ENCODE data around the gene APRT.

Gene APRT, protein sequence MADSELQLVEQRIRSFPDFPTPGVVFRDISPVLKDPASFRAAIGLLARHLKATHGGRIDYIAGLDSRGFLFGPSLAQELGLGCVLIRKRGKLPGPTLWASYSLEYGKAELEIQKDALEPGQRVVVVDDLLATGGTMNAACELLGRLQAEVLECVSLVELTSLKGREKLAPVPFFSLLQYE

DNA sequence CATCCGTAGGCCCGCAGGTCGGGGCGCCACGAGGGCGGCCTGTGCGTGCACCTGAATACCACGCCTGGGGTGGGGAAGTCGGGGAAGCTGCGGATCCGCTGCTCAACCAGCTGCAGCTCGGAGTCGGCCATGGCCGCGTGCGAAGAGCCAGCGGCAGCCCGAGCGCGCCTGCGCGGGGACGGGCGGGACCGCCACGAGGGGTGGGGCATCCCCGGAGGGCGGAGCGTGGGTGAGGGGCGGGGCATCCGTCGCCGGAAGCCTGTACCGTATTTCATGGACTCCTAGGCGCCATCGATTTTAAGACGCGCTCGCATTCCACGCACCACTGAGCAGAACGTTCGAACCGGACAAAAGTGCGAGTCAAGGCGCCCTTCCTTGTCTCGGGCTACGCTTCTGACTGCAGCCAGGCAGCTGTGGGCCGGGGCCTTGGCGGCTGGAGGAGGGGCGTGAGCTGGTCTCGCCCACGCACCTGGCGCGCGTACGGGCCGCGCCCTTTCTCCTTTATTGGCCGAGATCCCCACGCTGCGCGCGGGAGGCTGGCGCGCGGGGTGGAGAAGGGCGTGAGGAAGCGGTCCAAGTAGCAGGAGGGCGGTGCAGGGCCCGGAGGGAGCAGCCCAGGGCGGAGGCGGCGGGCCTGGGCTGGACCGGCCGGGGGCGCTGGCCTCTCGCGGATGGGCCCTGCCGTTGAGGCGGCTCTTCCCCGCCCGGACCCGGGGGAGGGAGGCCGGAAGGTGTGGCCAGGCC is at the start of gene APRT:
Gene APRT, minus strand, starts transcription at position 160 of the 744 bp plus-strand sequence. Its CDS starts 29 bp downstream, at position 131.
- peak within 1 kb of the TSS; percentile 62 for H3K4me3 ChIP-seq (ENCODE audit: control insufficient read depth, low read depth, low read length)
- peak; percentile 79 for DNase-seq (ENCODE audit: low read depth)
- TF ChIP-seq, protein P1, sequence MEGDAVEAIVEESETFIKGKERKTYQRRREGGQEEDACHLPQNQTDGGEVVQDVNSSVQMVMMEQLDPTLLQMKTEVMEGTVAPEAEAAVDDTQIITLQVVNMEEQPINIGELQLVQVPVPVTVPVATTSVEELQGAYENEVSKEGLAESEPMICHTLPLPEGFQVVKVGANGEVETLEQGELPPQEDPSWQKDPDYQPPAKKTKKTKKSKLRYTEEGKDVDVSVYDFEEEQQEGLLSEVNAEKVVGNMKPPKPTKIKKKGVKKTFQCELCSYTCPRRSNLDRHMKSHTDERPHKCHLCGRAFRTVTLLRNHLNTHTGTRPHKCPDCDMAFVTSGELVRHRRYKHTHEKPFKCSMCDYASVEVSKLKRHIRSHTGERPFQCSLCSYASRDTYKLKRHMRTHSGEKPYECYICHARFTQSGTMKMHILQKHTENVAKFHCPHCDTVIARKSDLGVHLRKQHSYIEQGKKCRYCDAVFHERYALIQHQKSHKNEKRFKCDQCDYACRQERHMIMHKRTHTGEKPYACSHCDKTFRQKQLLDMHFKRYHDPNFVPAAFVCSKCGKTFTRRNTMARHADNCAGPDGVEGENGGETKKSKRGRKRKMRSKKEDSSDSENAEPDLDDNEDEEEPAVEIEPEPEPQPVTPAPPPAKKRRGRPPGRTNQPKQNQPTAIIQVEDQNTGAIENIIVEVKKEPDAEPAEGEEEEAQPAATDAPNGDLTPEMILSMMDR (IDR thresholded peaks at IDR 0.05; ENCODE audit: control insufficient read depth, insufficient read depth, low read depth, low read length, missing control alignments) = no peak

DNA sequence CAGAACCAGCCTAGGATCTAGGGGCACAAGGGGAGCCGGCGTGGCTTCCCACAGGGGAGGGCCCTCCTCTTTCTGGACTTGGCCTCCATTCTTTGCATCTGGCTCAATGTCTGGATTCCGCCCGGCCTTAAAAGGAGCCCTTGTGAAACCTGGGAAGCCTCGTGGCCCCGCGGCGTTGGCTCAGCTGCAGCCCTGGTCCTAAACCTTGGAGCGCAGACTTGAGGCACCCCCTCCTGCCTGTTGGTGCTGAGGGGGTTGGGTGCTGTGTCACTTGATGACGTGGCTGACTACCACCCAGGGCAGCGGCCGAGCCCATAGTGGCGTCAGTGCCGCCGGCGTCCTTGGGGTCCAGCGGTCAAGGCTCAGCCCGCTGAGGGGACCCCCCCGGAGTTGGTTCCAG is 49.6 kb upstream of the APRT start:
- TF ChIP-seq, protein P1 (IDR thresholded peaks at IDR 0.05; ENCODE audit: control insufficient read depth, insufficient read depth, low read depth, low read length, missing control alignments) = no peak
- H3K4me3 ChIP-seq (ENCODE audit: control insufficient read depth, low read depth, low read length) = no peak overlapping the region
- DNase-seq (ENCODE audit: low read depth) = no peak

DNA sequence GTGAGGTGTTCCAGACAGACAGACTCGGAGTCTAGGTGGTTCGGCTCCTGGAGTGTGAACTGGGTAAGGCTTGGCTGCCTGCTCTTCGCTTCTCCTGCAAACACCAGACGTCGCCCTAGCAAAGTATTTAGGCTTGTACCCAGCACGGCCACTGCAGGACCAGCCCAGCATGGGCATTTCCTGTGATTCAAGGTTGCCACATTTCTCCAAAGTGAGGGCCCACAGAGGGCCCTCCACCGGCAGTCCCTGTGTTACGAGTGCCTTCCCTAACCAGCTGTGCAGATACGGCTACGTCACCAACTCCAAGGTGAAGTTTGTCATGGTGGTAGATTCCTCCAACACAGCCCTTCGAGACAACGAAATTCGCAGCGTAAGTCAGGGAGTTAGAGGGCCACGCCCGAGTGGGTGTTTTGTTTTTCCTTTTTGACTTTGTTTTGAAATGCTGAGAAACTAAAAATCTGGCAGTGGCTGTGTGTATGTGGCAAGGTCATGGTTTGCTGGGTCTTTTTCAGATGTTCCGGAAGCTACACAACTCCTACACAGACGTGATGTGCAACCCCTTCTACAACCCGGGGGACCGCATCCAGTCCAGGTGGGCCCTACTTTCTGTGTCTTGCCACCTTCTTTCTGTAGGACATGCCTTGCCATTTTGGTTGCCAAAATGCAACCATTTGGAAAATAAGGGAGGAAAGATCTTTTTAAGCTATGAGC is 47.8 kb upstream of the APRT start:
- no peak overlapping the region for H3K4me3 ChIP-seq (ENCODE audit: control insufficient read depth, low read depth, low read length)
- TF ChIP-seq, protein P1 (IDR thresholded peaks at IDR 0.05; ENCODE audit: control insufficient read depth, insufficient read depth, low read depth, low read length, missing control alignments) = no peak
- no peak for DNase-seq (ENCODE audit: low read depth)

DNA sequence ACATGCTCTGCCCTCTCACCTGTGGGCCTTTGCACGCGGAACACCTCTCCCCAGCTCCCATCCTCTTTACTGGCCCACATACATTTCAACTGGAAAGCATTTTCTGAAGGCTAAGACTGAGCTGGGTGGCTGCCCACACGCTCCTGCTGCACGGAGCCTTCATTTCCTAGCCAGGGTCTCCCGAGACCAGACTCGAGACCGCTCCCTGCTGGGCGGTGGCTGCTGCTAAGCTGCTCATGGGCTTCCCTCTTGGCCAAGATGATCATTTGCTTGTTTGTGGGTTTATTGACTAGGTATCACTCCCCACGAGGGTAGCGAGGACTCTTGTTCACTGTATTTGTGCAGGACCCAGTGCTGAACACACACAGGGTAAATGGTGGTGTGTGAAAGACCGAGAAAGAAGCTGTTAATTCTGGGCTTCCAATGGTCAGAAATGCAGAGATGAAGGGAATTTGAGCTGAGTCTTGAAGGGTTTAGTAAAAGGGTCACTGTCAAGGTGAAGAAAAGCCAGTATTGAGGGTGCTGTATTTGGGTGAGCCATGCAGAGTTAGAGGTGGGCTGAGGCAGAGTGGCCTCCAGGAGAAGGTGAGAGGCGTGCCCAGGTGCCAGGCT is 46.1 kb upstream of the APRT start:
- TF ChIP-seq, protein P1 (IDR thresholded peaks at IDR 0.05; ENCODE audit: control insufficient read depth, insufficient read depth, low read depth, low read length, missing control alignments) = peak; percentile 88
- DNase-seq (ENCODE audit: low read depth) = peak; percentile 24
- H3K4me3 ChIP-seq (ENCODE audit: control insufficient read depth, low read depth, low read length) = peak overlapping the region; percentile 94

DNA sequence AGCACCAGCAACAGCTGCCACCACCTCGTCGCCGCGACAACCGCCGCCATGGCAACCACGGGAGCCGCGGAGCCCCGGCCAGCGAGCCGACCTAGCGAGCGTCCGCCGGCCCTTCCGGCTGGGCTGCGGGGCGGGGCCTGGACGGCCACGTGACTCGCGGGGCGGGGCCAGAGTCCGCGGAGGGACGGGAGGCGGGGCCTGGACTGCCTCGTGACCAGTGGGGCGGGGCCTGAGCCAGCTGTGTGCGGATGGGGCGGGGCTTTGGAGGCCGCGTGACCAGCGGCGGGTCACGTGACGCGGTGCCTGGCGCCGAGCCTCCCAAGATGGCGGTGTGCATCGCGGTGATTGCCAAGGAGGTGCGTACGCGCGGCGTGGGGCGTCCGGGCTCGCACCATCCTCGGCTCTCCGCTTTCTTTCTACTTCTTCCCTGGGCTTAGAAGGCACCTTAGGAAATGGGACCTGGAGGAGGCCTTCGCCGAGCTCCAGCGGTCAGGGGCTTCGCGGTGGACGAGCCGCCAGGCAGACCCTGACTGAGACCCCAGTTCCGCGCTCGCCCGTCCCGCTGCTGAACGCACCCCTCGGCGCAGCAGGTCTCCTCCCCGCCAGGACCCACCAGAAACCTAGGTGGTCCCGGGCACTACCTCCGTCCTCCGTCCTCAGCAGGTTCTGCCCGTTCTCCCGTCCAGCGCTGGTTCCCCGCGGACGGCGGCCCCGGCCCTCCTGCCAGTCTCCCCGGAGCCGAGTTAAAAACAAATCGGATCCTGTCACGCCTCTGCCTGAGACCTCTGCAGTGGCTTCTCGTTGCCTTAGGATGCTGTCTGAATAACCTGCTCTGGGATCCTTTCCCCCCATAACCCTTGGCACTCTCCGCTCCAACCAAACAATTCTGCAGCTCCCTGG is 45.4 kb upstream of the APRT start, which contains the start of the genes GALNS and TRAPPC2L:
Gene GALNS, minus strand, starts transcription at position 120 of the 900 bp plus-strand sequence. Its CDS starts 70 bp downstream, at position 50.
Gene TRAPPC2L, plus strand, starts transcription at position 300 of the 900 bp plus-strand sequence. Its CDS starts 24 bp downstream, at position 324.
- peak within 1 kb of the TSS; percentile 94 for H3K4me3 ChIP-seq (ENCODE audit: control insufficient read depth, low read depth, low read length)
- TF ChIP-seq, protein P1 (IDR thresholded peaks at IDR 0.05; ENCODE audit: control insufficient read depth, insufficient read depth, low read depth, low read length, missing control alignments) = no peak
- peak; percentile 59 for DNase-seq (ENCODE audit: low read depth)

All from AG09309 (cell line).